T-helper 17 cell (primary cell): ENCODE measurements around the gene PXMP4. TPM values are rescaled to one million over a fixed set of nuclear protein-coding genes. Genes with fewer than 3 reads are reported as not detected.

Source experiments
- ATAC-seq: fragments of 150-1000 bp; cut with Tn5 transposase; 2 replicates; pipeline ENCODE4 v1.10.0; 2021; ENCODE audit warnings: mild to moderate bottlenecking, moderate library complexity
- DNase-seq, 3 donors: peaks; one replicate each; pipeline versions ENCODE4 v3.0.0 to v3.0.0-alpha.2; 2020 to 2021
- H3K9me3 ChIP-seq: one replicate; pipeline ENCODE4 v1.7.0; 2013; ENCODE audit warnings: low read length, mild to moderate bottlenecking; ENCODE audit not compliant: control insufficient read depth, poor library complexity, severe bottlenecking
- H3K27ac Mint-ChIP-seq: one replicate; pipeline ENCODE4 v1.8.0; 2022; ENCODE audit warnings: mild to moderate bottlenecking, moderate library complexity, mixed read lengths
- H3K27me3 Mint-ChIP-seq: one replicate; pipeline ENCODE4 v1.8.0; 2022; ENCODE audit warnings: mixed read lengths
- H3K36me3 Mint-ChIP-seq: one replicate; pipeline ENCODE4 v1.8.0; 2022; ENCODE audit warnings: low read depth, mixed read lengths
- H3K4me1 Mint-ChIP-seq: one replicate; pipeline ENCODE4 v1.8.0; 2022; ENCODE audit warnings: mild to moderate bottlenecking, mixed read lengths
- H3K4me3 Mint-ChIP-seq: one replicate; pipeline ENCODE4 v1.8.0; 2022; ENCODE audit warnings: mild to moderate bottlenecking, moderate library complexity, mixed read lengths
- total RNA-seq, 4 donors: library from RNA in 2 of 4; stranded (reverse) in 2 of 4; gene quantifications; one replicate each; pipeline ENCODE4 v1.2.3 and lab custom pipeline; 2022 to 2026

PXMP4 gene
- total RNA-seq, 2 donors from 2014 or later, result 3.7 to 4.0 TPM

GRCh38 chr20:33671573-33672288, 48.4 kb downstream of the PXMP4 start:
- H3K27me3 Mint-ChIP-seq, result no peaks in the 10 kb centered on the region
- no peaks in the 10 kb centered on the region for H3K9me3 ChIP-seq
- no peak overlapping the region for H3K4me3 Mint-ChIP-seq
- ATAC-seq (no peak), DNase-seq (no peak)
- peak overlapping the region; percentile 88 for H3K27ac Mint-ChIP-seq
- H3K36me3 Mint-ChIP-seq, result peaks cover under 1% of the 10 kb centered on the region
- peaks cover 26% of the 10 kb centered on the region for H3K4me1 Mint-ChIP-seq

- Mint-ChIP-seq H3K27me3 (no peaks in the 10 kb centered on the region), H3K27ac (peak overlapping the region; percentile 88), H3K4me1 (peaks cover 32% of the 10 kb centered on the region), H3K36me3 (peaks cover 2% of the 10 kb centered on the region), H3K4me3 (peak overlapping the region; percentile 36)
- no peak for DNase-seq
- H3K9me3 ChIP-seq, result no peaks in the 10 kb centered on the region
- ATAC-seq, result no peak
Observed at GRCh38 chr20:33670715-33671499, 49.2 kb downstream of the PXMP4 start.

DNA sequence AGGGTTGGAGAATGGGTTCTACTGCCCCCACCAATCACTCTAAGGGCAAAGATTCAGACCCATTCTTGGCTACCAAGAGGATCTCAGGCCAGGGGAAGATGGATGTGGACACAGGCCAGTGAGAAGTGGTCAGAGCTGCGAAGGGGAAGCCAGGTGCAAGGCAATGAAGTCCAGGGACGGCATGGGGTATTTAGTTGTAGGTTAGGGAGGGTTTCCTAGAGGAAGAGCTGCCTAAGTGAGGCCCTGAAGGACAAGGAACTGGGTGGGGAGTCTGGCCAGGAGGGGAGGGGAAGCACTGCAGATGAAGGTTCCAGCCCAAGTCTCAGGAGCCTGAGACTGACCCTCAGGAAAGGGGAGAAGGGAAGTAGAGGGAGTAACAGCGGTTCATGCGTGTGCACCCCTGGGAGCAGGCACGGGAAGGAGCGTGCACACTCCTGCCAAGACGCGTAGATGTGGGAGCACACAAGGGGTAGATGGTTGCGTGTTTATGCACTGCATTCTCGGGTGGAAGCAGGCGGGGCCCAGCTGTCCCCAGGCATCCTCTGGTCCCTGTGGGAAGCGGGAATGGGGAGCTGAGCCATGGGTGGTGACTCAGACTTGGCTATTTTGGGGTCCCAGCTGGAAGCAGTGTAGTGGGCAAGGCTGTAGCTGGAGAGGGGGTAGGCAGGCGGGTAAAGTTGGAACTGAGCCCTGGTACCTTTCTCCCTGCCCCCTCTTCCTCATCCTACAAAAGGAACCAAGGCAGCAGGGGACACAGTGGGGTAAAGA, 50.1 kb downstream of the PXMP4 start:
- DNase-seq, result no peak
- H3K27ac Mint-ChIP-seq, result peak overlapping the region; percentile 88

GRCh38 chr20:33669224-33669623, 50.9 kb downstream of the PXMP4 start:
- no peak for ATAC-seq
- no peak overlapping the region for H3K4me3 Mint-ChIP-seq
- H3K4me1 Mint-ChIP-seq, result peaks cover 37% of the 10 kb centered on the region

More for the DNA sequence above, 50.1 kb downstream of the PXMP4 start:
- Mint-ChIP-seq H3K27me3 (no peaks in the 10 kb centered on the region), H3K4me1 (peaks cover 34% of the 10 kb centered on the region), H3K36me3 (peaks cover 2% of the 10 kb centered on the region), H3K4me3 (no peak overlapping the region)
- H3K9me3 ChIP-seq, result no peaks in the 10 kb centered on the region
- ATAC-seq, result no peak

DNA sequence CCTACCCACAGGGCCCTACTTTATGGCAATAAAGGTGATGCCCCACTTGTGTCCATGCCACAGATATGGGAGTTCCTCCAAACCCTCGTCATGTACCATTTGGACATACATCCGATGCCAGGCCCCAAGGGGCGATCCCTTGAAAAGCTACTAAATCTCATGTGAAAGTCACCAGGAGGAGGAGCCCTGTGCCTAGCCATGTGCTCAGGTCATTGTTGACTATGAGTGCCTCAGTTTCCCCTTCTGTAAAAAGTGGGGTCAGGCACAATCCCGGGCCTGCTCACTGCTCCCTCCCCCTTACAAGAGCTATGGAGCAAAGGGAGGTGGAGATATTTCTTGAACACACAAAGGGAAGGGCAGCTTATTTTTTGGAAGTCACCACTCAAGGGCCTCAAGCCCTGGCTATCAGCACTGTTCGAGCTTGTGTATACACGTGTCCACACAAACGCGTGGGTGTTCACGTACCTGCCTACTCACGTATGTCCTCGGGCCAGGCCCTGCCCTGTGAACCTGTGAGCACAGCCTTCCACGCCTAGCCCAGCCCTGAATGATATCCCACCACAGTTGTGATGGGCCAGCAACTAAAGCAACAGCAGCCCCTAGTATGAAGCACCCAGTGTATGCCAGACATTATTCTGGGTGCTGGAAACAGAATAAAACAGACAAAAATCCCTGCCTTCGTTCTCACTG, 51.5 kb downstream of the PXMP4 start:
- no peaks in the 10 kb centered on the region for H3K9me3 ChIP-seq
- Mint-ChIP-seq H3K27ac (peak overlapping the region; percentile 4), H3K27me3 (no peaks in the 10 kb centered on the region), H3K36me3 (peaks cover 2% of the 10 kb centered on the region), H3K4me1 (peaks cover 35% of the 10 kb centered on the region), H3K4me3 (peak overlapping the region; percentile 100)
- DNase-seq (no peak), ATAC-seq (no peak)

More at GRCh38 chr20:33669224-33669623, 50.9 kb downstream of the PXMP4 start:
- no peaks in the 10 kb centered on the region for H3K9me3 ChIP-seq
- Mint-ChIP-seq H3K36me3 (peaks cover 2% of the 10 kb centered on the region), H3K27me3 (no peaks in the 10 kb centered on the region), H3K27ac (peak overlapping the region; percentile 88)
- DNase-seq, result no peak

DNA sequence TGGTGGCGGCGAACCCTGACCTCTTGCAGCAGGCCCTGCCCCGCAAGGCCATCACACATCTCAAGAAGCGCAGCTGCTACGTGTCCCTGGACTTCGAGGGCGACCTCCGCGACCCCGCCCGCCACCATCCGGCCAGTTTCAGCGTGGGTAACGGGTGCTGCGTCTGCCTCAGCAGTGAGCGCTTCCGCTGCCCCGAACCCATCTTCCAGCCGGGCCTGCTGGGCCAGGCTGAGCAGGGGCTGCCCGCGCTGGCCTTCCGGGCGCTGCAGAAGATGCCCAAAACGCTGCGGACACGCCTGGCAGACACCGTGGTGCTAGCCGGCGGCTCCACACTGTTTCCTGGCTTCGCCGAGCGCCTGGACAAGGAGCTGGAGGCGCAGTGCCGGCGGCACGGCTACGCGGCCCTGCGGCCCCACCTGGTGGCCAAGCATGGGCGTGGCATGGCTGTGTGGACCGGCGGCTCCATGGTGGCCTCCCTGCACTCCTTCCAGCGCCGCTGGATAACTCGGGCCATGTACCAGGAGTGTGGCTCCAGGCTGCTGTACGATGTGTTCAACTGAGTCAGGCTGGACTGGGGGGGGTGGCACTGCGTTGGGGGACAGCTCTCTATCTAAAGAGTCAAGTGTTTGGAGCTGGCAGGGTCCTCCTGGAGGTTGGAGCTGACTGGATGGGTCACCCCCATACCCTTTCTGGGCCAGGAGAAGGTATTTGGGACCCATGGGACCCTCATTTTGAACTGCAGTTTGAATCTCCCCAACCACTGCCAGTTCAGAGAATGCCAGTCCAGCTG, 52.2 kb downstream of the PXMP4 start:
- Mint-ChIP-seq H3K27ac (peak overlapping the region; percentile 4), H3K27me3 (no peaks in the 10 kb centered on the region), H3K4me1 (peaks cover 29% of the 10 kb centered on the region), H3K4me3 (peak overlapping the region; percentile 100), H3K36me3 (peaks cover 2% of the 10 kb centered on the region)
- ATAC-seq, result peak; percentile 71
- DNase-seq, result peak; percentile 69 to 75 (median 73)
- no peaks in the 10 kb centered on the region for H3K9me3 ChIP-seq

GRCh38 chr20:33667245-33667675, 52.9 kb downstream of the PXMP4 start:
- peak; percentile 20 for ATAC-seq
- Mint-ChIP-seq H3K4me1 (peaks cover 30% of the 10 kb centered on the region), H3K27ac (peak overlapping the region; percentile 90), H3K36me3 (peaks cover 2% of the 10 kb centered on the region), H3K4me3 (peak overlapping the region; percentile 100), H3K27me3 (no peaks in the 10 kb centered on the region)
- H3K9me3 ChIP-seq, result no peaks in the 10 kb centered on the region
- DNase-seq, result peak in 2 of 3 donors; percentile 42 to 44

GRCh38 chr20:33666293-33667244, 53.5 kb downstream of the PXMP4 start, which contains the start of gene ACTL10:
Gene ACTL10 (plus strand): TSS chr20:33666943. CDS start chr20:33667498, 555 bp downstream.
- H3K4me1 Mint-ChIP-seq, result peaks cover 30% of the 10 kb centered on the region
- H3K9me3 ChIP-seq, result no peaks in the 10 kb centered on the region
- peak; percentile 49 to 74 (median 66) for DNase-seq
- H3K36me3 Mint-ChIP-seq, result peaks cover 2% of the 10 kb centered on the region
- H3K4me3 Mint-ChIP-seq, result peak within 1 kb of the TSS; percentile 100
- peak within 1 kb of the TSS; percentile 90 for H3K27ac Mint-ChIP-seq
- peak; percentile 61 for ATAC-seq
- H3K27me3 Mint-ChIP-seq, result no peaks in the 10 kb centered on the region

DNA sequence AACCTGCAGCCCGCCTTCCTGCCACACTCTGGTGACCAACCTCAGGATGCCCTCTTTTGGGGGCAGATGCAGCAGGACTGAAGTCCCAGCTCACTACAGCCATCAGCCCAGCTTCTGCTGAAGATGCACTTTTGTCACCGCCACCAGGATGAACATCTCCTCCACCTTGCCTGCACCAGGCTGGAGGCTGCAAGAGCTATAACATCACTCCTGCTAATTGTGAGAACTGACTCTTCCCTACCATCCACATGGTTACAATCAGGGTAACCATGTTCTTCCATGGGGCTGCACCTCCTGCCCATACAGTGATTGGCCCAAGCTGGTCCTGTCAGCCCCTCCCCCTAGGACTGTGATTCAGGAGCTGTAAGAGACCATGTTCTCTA, 55.4 kb downstream of the PXMP4 start:
- H3K4me1 Mint-ChIP-seq, result peaks cover 25% of the 10 kb centered on the region
- no peaks in the 10 kb centered on the region for H3K27me3 Mint-ChIP-seq
- DNase-seq (no peak), ATAC-seq (no peak)
- H3K36me3 Mint-ChIP-seq, result peaks cover 2% of the 10 kb centered on the region
- peak overlapping the region; percentile 90 for H3K27ac Mint-ChIP-seq
- peak overlapping the region; percentile 90 for H3K4me3 Mint-ChIP-seq
- H3K9me3 ChIP-seq, result no peaks in the 10 kb centered on the region

DNA sequence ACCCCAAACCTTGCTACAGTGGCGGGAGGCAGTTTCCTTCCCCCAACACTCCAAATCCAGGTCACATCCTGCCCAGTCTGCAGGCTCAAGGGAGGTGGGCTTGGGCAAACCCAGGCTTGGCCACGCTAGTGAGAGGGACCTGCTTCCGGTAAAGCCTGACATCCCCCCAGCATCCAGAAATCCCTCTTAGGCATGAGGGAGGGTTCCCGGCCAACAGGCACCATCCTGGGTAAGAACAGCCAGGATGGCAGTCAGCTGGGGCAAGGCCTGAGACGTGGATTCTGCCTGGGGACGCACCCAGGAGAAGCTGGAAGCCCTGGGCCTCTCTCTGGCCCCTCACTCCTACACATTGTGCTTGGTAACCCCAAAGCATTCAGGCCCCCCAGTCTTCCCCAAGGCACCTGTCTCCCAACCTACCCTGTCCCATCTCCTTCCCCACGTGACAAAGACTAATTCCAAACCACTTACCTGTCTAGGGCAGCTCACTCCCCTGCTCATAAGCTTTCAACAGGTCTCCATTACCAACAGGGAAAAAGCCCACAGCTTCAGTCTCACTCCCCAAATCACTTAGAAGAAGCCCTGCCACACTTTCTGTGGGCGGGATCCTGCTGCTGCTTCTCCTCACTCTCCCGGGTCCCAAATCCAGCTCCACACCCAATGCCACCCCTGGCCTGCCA, 55.9 kb downstream of the PXMP4 start:
- no peak for ATAC-seq
- H3K36me3 Mint-ChIP-seq, result peaks cover 2% of the 10 kb centered on the region
- peaks cover 25% of the 10 kb centered on the region for H3K4me1 Mint-ChIP-seq

More for the DNA sequence above, 55.9 kb downstream of the PXMP4 start:
- no peaks in the 10 kb centered on the region for H3K9me3 ChIP-seq
- peak overlapping the region; percentile 90 for H3K27ac Mint-ChIP-seq
- H3K27me3 Mint-ChIP-seq, result no peaks in the 10 kb centered on the region
- peak overlapping the region; percentile 90 for H3K4me3 Mint-ChIP-seq
- no peak for DNase-seq
